Activated CD4-positive, alpha-beta T cell treated with anti-CD3 and anti-CD28 coated beads for 4 hours (primary cell): ENCODE measurements around the gene TEX52.
"Not testable (repeated sequence)": the region's sequence is repeated elsewhere in the genome, so short reads cannot be mapped to it uniquely, and the experiment has no call there.

ENCODE experiments used
- DNase-seq, 2 donors: peaks; one replicate each; pipeline ENCODE4 v3.0.0-alpha.2; 2020

TEX52 gene

DNA sequence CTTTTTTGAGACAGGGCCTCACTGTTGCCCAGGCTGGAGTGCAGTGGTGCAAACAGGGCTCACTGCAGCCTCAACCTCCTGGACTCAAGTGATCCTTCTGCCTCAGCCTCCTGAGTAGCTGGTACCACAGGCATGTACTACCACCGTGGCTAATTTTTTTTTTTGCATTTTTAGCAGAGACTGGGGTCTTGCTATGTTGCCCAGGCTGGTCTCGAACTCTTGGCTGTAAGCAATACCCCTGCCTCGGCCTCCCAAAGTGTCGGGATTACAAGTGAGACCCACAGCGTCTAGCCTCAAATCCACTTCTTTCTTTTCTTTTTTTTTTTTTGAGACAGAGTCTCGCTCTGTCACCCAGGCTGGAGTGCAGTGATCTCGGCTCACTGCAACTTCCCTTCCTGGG lies 6.6 kb upstream of the TEX52 start:
- not testable (repeated sequence) for DNase-seq

DNA sequence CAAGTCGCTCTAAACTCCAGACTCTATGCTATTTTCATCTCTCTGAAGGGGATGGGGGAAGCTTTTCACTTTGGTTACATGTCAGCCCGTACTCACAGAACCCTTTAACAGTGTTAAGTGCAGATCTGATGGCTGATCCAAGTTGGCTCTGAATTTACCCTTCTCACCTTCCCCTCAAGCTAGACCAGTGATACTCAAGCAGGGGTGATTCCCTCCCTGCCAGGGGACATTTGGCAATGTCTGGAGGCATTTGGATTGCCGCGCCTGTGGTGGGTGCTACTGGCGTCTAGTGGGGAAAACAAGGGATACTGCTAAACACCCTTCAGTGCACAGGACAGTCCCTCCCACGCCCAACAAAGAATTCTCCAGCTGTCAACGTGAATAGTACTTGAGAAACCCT lies 6.0 kb upstream of the TEX52 start:
- no peak for DNase-seq

DNA sequence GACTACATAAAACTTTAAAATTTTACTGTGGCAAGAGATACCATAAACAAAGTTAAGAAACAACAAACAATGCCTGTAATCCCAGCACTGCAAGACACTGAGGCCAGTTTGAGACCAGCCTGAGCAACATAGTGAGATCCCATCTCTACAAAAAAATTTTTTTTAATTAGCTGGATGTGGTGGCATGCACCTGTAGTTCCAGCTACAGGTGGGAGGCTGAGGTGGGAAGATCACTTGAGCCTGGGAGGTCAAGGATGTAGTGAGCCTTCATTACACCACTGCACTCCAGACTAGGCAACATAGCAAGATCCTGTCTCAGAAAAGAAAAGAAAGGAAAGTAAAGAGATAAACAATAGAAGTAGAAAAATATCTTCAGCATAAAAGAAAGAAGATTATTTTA lies 3.3 kb upstream of the TEX52 start:
- no peak for DNase-seq

DNA sequence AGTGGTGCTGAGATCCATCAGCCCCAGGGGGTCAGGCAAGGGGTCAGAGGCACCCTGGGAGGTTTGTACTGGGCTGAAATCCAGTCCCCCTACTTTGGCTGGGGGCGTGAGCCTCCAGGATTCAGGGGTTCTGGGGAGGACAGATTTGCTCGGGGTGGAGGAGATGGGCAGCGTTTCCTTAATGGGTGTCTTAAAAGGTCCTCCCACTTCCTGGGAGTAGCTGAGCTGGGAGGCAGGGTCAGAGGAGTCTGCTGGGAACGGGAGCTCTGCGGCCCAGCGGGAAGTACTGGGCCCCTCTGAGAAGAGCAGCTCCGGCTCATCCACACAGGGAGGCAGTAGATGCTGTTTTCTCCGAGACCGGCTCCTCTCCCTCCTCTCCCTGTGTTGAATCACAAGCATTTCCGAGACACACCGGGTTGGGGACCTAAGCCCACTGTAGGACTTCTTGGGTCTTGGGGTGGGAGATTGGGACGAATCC lies 2.1 kb upstream of the TEX52 start:
- no peak for DNase-seq

DNA sequence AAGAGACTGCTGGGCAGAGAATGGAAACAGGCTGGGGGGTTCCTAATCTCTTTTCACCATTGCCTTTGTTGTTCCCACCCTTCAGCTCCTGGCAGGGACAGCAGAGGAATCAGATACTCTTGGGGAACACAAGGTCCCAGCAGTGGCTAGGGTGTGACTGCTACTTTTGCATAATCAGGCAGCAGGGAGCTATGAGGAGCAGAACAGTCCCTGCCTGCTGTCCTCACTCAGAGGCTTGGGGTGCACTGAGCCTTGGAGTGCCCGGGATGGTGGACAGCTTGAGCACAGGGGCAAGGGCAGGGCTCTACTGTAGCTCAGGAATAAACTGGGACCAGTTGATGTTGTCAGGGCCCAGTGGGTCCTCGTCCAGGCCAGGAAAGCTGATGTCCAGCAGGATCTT lies 1.5 kb upstream of the TEX52 start:
- DNase-seq: no peak

DNA sequence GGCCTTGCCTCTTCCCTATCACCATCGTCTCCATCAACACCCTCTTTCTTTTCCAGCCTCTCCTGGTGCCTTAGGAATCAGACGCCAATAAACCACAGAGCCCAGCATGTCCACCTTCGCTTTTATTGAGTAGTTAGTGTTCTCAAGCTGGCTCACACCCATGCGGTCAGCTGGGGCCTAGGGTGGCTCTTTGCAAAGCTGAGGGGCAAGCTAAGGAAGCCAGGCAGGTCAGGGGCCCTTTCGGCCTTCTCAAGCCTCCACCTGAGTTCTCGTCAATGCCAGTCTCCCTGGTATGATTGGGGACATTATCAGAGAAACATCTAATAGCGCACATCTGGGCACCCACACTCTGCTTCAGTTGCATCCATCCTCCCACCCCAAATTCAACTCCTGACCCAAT lies 737 bp upstream of the TEX52 start:
- no peak for DNase-seq

DNA sequence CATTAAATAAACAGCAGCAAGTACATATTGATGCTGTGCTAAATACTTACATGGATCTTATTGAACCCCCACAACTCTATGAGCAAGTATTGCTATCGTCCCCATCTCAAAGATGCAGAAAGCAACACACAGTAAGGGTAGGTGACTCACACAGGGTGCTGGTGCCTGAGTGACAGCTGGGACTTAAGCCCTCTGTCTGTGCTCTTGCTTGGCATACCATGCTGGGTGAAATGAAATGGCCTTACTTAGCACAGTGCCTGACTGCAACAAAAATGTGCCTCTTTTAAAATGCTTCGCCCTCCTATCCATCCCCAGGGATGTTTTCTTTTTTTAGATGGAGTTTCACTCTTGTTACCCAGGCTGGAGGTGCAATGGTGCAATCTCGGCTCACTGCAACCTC lies 788 bp downstream of the TEX52 start:
- no peak for DNase-seq

DNA sequence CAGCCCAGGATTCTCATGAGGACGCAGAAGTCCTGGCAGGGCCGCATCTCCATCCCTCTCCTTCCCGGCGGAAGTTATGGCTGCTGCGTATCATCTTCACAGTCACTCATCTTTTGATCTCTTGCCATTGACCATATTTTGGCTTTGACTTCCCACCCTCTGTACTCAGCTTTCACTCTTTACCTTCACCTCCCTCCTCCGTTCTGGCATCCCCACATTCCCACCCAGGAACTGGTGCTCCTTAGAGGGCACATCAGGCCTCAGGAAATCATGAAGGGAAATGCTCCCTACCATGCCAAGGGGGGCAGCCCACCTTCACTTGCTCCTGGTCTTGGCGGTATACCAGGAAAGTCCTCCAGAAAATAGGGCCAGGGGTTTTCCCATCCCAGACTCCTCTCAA lies 1.3 kb downstream of the TEX52 start:
- DNase-seq: no peak

DNA sequence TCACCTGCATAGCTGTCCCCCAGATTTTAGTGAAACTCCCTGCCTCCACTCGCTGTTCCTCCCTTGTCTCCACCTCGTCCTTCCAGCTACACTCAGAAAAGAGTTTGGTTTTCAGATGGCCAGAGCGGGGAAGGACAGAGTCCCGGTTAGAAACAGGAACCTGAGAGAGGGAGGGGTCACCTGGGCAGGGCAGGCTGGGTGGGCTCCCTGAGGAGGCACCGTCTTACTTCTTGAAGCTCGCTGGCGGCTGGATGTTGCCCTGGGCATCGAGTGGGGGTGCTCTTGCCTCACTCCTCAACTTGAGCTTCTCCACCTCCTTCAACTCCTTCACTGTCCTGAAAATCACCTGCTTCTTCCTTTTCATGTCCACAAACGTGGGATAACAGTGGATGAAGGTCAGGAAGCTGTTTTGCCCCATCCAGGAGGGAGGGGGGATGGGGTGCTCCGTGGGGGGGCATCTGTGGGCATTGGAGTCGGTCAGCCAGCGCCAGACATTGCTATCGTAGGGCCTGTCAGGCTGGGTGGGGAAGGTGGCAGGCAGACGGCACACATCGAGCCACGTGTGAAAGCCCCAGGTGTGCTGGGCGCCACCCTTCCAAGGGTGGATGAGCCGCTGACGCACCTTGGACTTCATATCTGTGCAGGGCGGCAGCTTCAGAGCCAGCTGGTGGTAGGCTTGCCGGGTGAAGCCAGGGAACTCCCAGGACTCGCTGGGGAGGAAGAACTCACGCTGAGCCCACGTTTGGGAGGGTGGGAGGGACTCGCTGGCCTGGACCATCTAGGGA lies 2.0 kb downstream of the TEX52 start:
- DNase-seq: no peak

DNA sequence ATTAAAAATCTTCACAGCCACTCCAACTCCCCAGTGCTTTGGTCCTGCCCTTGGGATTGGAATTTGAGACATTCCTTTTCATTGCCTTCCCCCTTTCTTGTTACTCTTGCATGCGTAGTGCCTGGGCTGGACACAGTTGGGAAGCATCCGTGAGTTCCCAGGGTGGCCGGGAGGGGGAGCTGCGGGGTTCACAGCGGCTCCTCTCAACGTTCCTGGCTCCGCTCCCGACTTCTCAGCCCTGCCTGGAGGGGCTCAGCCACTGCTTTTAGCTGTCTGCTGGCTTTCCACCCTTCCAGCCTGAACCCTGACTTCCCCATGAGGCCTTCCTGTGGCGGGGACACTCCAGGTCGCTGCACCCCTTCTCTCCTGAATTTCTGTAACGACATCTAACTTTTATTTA lies 3.2 kb downstream of the TEX52 start:
- DNase-seq: peak; percentile 41 to 49

DNA sequence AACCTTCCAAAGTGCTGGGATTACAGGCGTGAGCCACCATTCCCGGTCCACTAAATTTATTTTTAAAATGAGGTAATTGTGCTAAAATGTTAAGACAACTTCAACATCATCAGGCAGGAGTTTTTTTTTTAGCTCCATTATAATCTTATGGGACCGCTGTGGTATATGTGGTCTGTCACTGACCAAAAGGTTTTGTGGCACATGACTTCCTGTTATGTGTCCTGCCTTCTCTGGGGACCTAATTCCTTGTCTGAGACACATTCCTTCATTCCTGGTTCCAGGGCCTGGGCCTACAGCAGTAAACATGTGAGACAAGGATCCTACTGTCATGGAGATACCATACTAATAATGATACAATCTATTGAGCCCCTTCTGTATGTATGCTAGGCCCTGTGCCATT lies 4.9 kb downstream of the TEX52 start:
- no peak for DNase-seq

DNA sequence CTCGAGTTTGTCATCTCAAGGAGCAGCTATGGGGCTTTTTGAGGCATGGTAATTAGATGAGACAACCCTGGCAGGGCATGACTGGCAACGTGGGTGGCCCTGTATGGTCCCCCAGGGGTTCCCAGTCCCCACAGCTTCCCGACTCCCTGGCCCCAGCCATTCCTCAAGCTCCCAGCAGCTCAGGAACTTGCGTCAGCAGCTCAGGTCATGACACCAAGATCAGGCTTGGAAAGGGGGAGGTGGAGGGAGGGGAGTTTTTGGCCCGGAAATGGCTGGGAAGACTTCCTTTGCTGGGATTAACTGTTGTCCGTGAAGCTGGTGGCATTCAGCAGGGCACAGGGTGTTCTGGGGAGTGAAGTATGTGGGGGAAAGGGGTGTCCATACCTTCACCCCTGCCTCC lies 11.6 kb downstream of the TEX52 start:
- no peak for DNase-seq

DNA sequence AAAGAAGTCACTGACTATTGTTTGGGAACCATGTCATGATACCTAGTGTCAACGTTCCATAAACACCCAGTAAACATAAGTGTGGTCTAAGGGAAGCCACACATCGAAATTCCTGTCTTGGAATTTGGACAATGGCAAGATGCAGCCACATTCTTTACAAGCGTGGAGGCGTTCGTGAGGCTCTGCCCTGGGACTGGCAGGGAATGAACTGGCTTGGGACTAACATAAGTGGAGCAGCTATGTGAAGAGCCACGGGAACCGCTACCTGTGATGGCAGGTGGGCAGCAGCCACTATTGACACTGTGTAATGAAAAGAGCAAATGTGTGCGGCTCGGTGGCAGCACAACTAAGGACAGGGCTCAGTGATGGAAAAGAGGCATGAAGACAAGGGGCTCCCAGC lies 12.1 kb downstream of the TEX52 start:
- no peak for DNase-seq

DNA sequence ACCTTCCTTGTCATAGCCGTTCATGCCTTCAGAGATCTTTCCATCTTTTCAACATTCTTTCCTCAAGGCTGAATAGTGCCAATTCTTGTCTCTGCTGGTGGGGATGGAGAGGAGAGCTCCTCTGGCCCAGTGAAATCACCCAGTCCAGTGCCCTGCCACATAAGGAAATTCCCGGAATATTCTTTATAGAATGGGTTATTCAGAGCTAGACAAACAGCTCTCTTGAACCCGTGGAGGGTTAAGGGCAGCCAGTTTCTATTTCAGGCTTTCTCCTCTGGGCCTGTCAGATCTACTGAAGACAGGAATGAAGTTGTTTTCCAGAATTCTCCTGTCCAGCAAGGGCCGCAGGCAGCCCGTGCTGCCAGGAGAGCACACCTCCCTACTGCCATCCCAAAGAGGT lies 13.9 kb downstream of the TEX52 start:
- no peak for DNase-seq

DNA sequence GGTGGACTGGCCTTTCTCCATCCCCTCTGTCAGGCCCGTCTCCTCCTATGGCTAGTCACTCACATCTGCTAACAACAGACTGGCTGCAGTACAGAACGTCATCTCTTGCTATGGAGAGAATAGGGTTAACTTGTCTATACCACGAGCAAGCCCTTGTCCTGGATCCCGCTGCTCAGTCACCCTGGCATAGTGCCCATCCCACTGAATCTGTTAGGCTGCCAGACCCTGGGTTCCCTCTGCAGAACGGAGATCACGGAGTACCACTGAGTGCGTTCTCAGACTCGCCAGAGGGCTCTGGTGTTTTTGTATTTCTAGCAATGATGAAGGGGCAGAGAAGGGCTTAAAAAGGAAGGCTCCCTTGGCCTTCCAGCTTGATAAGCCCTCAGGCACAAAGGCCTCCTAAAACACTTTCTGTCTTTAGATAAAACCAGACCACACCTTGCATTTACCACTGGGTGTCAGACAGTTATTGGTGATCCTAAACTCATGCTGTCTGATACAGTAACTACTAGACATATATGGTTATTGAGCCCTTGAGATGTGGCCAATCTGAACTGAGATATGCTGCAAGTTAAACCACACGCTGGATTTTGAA lies 15.7 kb downstream of the TEX52 start:
- no peak for DNase-seq

DNA sequence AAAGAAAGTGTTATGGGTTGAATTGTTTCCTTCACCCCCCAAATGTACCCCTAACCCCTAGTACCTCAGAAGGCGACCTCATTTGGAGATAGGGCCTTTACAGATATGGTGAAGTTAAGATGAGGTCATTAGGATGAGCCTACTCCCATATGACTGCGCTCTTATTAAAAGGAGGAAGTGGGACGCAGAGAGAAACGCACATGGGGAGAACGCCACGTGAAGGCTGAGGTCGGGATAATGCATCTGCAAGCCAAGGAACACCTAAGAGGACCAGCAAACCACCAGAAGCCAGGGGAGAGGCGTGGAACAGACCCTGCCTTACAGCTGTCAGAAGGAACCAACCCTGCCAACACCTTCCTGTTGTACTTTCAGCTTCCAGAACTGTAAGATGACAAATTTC lies 20.3 kb downstream of the TEX52 start:
- no peak for DNase-seq

DNA sequence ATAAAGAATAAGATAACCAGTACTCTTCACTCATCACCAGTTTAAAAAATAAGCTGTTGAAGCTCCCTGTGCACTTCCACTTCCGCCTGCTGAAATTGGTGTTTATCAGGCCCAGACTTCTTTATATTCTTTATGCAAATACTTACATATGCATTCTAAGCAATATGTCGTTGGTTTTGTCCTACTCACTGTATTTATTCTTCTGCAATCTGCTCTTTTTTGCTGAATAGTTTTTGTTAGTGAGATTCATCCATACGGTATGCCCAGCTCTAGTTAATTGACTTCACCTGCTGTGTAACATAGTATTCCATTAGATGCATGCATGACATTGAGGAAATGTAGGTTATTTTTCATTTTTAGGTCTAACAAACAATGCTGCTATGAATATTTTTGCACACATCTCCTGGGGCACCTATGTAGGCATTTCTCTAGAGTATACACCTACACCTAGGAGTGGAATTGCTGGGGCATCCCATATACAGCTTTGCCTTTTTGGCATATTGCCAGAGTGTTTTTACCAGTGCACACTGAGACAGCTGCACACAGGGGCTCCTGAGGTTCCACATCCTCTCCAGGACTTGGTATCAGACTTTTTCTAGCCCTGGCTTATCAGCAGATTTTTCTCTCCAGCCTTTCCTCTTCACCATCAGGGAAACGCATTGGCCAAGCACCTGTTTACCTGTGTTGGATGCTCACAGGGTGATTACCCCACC lies 21.0 kb downstream of the TEX52 start:
- no peak for DNase-seq

DNA sequence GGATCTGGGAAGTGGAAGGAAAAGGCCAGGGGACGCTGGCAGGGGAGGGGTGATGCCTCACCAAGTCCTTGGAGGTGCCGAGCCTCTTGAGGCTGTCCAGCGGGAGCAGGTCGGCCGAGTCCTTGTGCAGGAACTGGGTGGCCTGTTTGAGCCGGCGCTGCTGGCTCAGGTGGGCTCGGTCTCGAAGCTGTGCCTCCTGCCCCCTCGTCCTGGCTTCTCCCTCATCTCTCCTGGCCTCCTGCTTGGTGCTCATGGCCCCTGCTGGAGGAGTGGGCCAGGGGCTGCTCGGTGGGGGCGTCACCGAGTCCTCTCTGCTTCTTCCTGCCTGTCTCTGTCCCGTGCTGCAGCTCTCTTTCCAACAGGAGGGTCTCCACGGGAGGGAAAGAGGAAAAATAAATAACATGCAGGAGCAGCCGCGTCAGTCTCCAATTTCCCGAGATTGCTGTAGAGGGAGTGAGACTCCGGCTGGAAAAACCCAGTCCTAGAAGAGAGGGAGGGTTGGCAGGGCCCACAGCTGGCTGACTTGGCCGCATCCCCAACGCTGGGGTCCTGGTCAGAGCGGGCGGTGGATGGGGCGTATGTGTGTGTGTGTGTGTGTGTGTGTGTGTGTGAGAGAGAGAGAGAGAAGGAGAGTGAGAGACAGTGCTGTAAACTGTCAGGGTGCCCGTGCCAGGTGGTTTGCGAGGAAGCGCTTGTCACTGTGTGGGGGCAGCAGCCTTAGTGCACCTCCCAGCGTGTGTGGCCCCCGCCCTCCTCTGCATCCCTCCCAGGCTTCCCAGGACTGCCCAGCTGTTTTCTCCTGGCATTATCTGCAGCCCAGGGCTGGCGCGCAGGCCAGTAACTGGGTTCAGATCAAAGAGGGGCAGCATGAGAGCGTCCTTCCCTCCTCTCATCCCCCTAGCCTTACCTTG lies 22.0 kb downstream of the TEX52 start, which contains the start of gene NRIP2:
TSS of gene NRIP2 (minus strand) at position 455 of the 911 bp plus-strand sequence. CDS start at position 403, 52 bp downstream.
- DNase-seq: no peak

DNA sequence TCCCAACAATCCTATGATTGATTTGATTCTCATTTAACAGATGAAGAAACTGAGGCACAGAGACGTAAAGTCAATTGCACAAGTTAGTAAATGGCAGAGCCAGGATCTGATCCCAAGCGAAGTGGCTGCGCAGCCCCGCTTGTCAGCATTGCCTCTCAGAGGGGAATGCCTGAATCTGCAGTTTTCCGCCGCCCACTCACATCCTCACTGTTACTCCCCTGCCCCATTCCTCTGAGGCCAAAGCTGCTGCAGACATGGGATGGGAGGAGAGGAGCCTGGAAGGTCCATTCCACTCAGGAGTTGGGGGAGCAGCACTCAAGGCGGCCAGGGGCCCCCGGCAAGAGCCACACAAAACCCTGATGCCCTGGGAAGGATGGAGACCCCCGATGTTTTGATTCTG lies 23.0 kb downstream of the TEX52 start:
- DNase-seq: no peak

DNA sequence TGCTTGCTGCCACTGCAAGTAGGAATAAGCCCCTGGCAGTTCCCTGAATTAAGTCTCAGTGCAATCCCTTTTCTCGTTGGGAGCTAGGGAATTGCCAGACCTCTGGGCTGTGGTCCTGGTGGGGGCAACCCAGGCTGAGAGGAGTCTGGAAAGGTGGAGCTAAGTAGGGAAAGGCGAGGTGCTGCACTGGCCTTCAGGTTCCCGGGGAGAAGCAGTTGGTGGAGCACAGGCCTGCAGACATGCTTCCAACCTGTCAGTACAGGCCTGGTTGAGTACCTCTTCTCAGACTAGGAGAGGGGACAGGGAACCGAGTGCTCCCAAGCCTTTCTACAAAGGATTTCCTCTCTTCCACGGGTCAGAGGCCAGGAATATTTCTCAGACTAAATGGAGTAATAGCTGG lies 23.5 kb downstream of the TEX52 start:
- no peak for DNase-seq

DNA sequence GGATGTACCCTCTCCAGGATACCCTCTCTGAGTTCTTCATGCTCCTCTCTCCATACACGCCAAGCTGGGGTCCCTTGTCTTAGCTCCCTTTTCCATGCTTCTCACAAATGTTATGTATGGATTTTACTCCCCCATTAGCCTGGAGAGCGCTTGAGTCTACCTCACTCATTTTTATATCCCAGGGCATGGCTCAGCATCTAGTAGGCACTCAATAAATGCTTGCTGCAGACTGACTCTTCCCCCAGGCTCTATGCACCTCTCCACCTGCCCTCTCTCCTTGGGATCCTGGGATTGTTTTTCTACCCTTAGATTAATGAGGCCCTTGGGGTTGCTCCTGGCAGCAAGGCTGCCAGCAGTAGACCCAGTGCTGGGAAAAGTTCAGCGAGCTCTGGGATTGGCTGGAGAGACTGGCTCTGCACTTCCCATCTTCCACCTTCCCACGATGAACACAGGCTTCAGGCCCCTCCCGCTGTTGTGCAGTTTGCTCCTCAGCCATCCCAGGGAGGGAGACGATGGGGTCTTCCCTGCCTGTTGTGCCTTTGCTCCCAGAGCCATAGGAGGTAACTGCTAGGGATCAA lies 24.2 kb downstream of the TEX52 start:
- DNase-seq: no peak

DNA sequence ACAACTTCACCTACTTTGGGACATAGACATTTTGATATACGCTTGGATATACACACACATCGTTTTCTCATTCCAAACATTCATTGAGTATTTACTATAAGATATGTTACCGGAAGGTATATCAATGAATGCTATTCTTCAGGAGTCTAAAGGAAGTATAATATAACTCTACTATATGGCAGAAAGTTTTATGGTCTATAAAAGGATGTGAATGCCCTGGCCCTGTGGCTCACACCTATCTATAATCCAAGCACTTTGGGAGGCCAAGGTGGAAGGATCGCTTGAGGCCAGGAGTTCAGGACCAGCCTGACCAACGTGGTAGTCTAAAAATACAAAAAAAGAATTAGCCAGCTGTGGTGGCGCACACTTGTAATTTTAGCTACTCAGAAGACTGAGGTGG lies 27.6 kb downstream of the TEX52 start:
- DNase-seq: no peak
